ENCODE measurements around the gene WDR59. TPM values are rescaled to one million over a fixed set of nuclear protein-coding genes. Genes with fewer than 3 reads are reported as not detected.
"Not testable (repeated sequence)": the region's sequence is repeated elsewhere in the genome, so short reads cannot be mapped to it uniquely, and the experiment has no call there.

The WDR59 gene
- polyA plus RNA-seq, 1 donor (not counting 4 experiments of a cell fraction or from before 2014, with no cell fraction given): 59.7 TPM

GRCh38 chr16:74989864-74990263, 4.9 kb upstream of the WDR59 start:
- H3K27me3 ChIP-seq (ENCODE audit: control insufficient read depth, extremely low read depth, insufficient read depth, low read length); H3K36me3 ChIP-seq (ENCODE audit: control insufficient read depth in 2 of 2, extremely low read depth in 1 of 2, insufficient read depth in 2 of 2, low read length in 2 of 2); H3K4me3 ChIP-seq (ENCODE audit: control insufficient read depth in 2 of 3, extremely low read depth in 1 of 3, insufficient read depth in 2 of 3, low read depth in 1 of 3, low read length in 3 of 3); dilution Hi-C loops (cut with MboI; ENCODE audit: extremely low pct_ligation_motif_present, low sequenced_read_pairs); H3K9me3 ChIP-seq (ENCODE audit: control insufficient read depth, low read depth, low read length); H3K9me1 ChIP-seq (ENCODE audit: control insufficient read depth, extremely low read depth, insufficient read depth, low read length); H3K9ac ChIP-seq (ENCODE audit: control insufficient read depth, extremely low read depth, insufficient read depth, low read length); DNase-seq (ENCODE audit: low read depth, low spot score); H3K27ac ChIP-seq (ENCODE audit: control insufficient read depth, insufficient read depth, low read length); FAIRE-seq; H3K4me2 ChIP-seq (ENCODE audit: control insufficient read depth, extremely low read depth, insufficient read depth, low read depth, low read length); H3K4me1 ChIP-seq (ENCODE audit: control insufficient read depth, extremely low read depth, insufficient read depth, low read length); H3K79me2 ChIP-seq (ENCODE audit: control insufficient read depth, insufficient read depth, low read length); H2AFZ ChIP-seq (ENCODE audit: control insufficient read depth, low read length); H4K20me1 ChIP-seq (ENCODE audit: control insufficient read depth, extremely low read depth, insufficient read depth, low read length): not testable (repeated sequence)

- Histone ChIP-seq H3K36me3 (ENCODE audit: control insufficient read depth in 2 of 2, extremely low read depth in 1 of 2, insufficient read depth in 2 of 2, low read length in 2 of 2) (peaks cover 0 to 4% of the 10 kb centered on the region in 2 experiments), H2AFZ (ENCODE audit: control insufficient read depth, low read length) (no peak overlapping the region), H3K27ac (ENCODE audit: control insufficient read depth, insufficient read depth, low read length) (no peak overlapping the region), H3K27me3 (ENCODE audit: control insufficient read depth, extremely low read depth, insufficient read depth, low read length) (no peaks in the 10 kb centered on the region), H3K4me2 (ENCODE audit: control insufficient read depth, extremely low read depth, insufficient read depth, low read depth, low read length) (no peak overlapping the region), H3K9ac (ENCODE audit: control insufficient read depth, extremely low read depth, insufficient read depth, low read length) (no peak overlapping the region), H3K4me1 (ENCODE audit: control insufficient read depth, extremely low read depth, insufficient read depth, low read length) (peaks cover 4% of the 10 kb centered on the region), H3K79me2 (ENCODE audit: control insufficient read depth, insufficient read depth, low read length) (peaks cover 24% of the 10 kb centered on the region), H4K20me1 (ENCODE audit: control insufficient read depth, extremely low read depth, insufficient read depth, low read length) (no peaks in the 10 kb centered on the region), H3K9me3 (ENCODE audit: control insufficient read depth, low read depth, low read length) (no peaks in the 10 kb centered on the region), H3K9me1 (ENCODE audit: control insufficient read depth, extremely low read depth, insufficient read depth, low read length) (no peaks in the 10 kb centered on the region), H3K4me3 (ENCODE audit: control insufficient read depth in 2 of 3, extremely low read depth in 1 of 3, insufficient read depth in 2 of 3, low read depth in 1 of 3, low read length in 3 of 3) (no peak overlapping the region)
- dilution Hi-C loops (cut with MboI; ENCODE audit: extremely low pct_ligation_motif_present, low sequenced_read_pairs): no loop called here
- DNase-seq (ENCODE audit: low read depth, low spot score): no peak
- no peak for FAIRE-seq
- no peak for TF ChIP-seq EZH2 (IDR thresholded peaks at IDR 0.05; ENCODE audit: low read length)
- TF ChIP-seq CTCF (optimal IDR thresholded peaks at IDR 0.05 in 1 of 3, IDR thresholded peaks at IDR 0.05 in 1 of 3, conservative IDR thresholded peaks at IDR 0.05 in 1 of 3; ENCODE audit: extremely low read depth in 1 of 3, insufficient read depth in 2 of 3, low read length in 3 of 3): no peak
Observed at GRCh38 chr16:74987027-74987681, 2.2 kb upstream of the WDR59 start.

GRCh38 chr16:74984194-74984528, 762 bp downstream of the WDR59 start:
- H3K9ac ChIP-seq (ENCODE audit: control insufficient read depth, extremely low read depth, insufficient read depth, low read length): peak overlapping the region; percentile 93
- peaks cover 4% of the 10 kb centered on the region for H3K4me1 ChIP-seq (ENCODE audit: control insufficient read depth, extremely low read depth, insufficient read depth, low read length)
- dilution Hi-C loops (cut with MboI; ENCODE audit: extremely low pct_ligation_motif_present, low sequenced_read_pairs): no loop called here
- DNase-seq (ENCODE audit: low read depth, low spot score) (no peak), FAIRE-seq (no peak)
- H3K36me3 ChIP-seq (ENCODE audit: control insufficient read depth in 2 of 2, extremely low read depth in 1 of 2, insufficient read depth in 2 of 2, low read length in 2 of 2): peaks cover 0 to 4% of the 10 kb centered on the region in 2 experiments
- TF ChIP-seq CTCF (optimal IDR thresholded peaks at IDR 0.05 in 1 of 3, IDR thresholded peaks at IDR 0.05 in 1 of 3, conservative IDR thresholded peaks at IDR 0.05 in 1 of 3; ENCODE audit: extremely low read depth in 1 of 3, insufficient read depth in 2 of 3, low read length in 3 of 3): no peak
- peak overlapping the region; percentile 93 for H2AFZ ChIP-seq (ENCODE audit: control insufficient read depth, low read length)
- peak overlapping the region; percentile 75 to 100 (median 96) for H3K4me3 ChIP-seq (ENCODE audit: control insufficient read depth in 2 of 3, extremely low read depth in 1 of 3, insufficient read depth in 2 of 3, low read depth in 1 of 3, low read length in 3 of 3)
- no peaks in the 10 kb centered on the region for H3K27me3 ChIP-seq (ENCODE audit: control insufficient read depth, extremely low read depth, insufficient read depth, low read length)
- peaks cover 33% of the 10 kb centered on the region for H3K79me2 ChIP-seq (ENCODE audit: control insufficient read depth, insufficient read depth, low read length)
- no peaks in the 10 kb centered on the region for H3K9me1 ChIP-seq (ENCODE audit: control insufficient read depth, extremely low read depth, insufficient read depth, low read length)
- no peaks in the 10 kb centered on the region for H3K9me3 ChIP-seq (ENCODE audit: control insufficient read depth, low read depth, low read length)
- H4K20me1 ChIP-seq (ENCODE audit: control insufficient read depth, extremely low read depth, insufficient read depth, low read length): no peaks in the 10 kb centered on the region
- peak overlapping the region; percentile 93 for H3K4me2 ChIP-seq (ENCODE audit: control insufficient read depth, extremely low read depth, insufficient read depth, low read depth, low read length)
- H3K27ac ChIP-seq (ENCODE audit: control insufficient read depth, insufficient read depth, low read length): peak overlapping the region; percentile 91

Data from keratinocyte (primary cell).